GM12892 (cell line): ENCODE data around the gene FANCD2OS.

ENCODE experiments used
- POLR2A ChIP-seq: IDR thresholded peaks from 2 replicates; pipeline ENCODE4 v1.6.1; 2011; ENCODE audit warnings: low read depth, low read length, control low read depth
- TAF1 ChIP-seq: IDR thresholded peaks from 2 replicates; pipeline ENCODE4 v1.6.1; 2011; ENCODE audit warnings: low read depth, mild to moderate bottlenecking, control low read depth, low read length, borderline replicate concordance

- no peak for TF ChIP-seq POLR2A
- TF ChIP-seq TAF1, result no peak
Measured at GRCh38 chr3:10085738-10086137, 22.3 kb downstream of the FANCD2OS start.
